T-helper 1 cell treated with Interleukin-12 subunit alpha and Interleukin-12 subunit beta and Interleukin-4 antibody, amounts not matched to agents 30 ng/mL and 1 ng/mL, for 36 hours (primary cell): ENCODE results near the gene APOE. TPM values are rescaled to one million over a fixed set of nuclear protein-coding genes. Genes with fewer than 3 reads are reported as not detected.

ENCODE experiments used
- intact Hi-C: fragments of 100-400 bp; cut with micrococcal nuclease; formaldehyde crosslinking; loops from one replicate; pipeline ENCODE4 v1.15.1; 2024
- total RNA-seq: library from RNA; stranded (reverse); gene quantifications from 2 replicates; pipeline ENCODE4 v1.2.3, GENCODE V29; 2022

APOE gene
- total RNA-seq, 1 donor from 2014 or later, result 0.39 TPM

GRCh38 chr19:44883922-44884321 is 21.7 kb upstream of the APOE start:
- intact Hi-C loops, result loop anchor here (10.0 kb wide), 1 partner anchor 949 kb away; the partner anchor contains the start of gene ZNF45

- intact Hi-C loops, result loop anchor here (10.0 kb wide), 1 partner anchor 950 kb away; the partner anchor contains the start of gene ZNF45
Observed at GRCh38 chr19:44884566-44884965, 21.0 kb upstream of the APOE start.

- intact Hi-C loops, result loop anchor here (10.0 kb wide), 1 partner anchor 951 kb away; the partner anchor contains the start of gene ZNF45
Observed at GRCh38 chr19:44886141-44886540, 19.5 kb upstream of the APOE start.

- intact Hi-C loops, result loop anchor here (10.0 kb wide), 1 partner anchor 953 kb away; the partner anchor contains the start of gene ZNF45
Observed at GRCh38 chr19:44887648-44888047, 17.9 kb upstream of the APOE start.

GRCh38 chr19:44888335-44888734 is 17.3 kb upstream of the APOE start:
- intact Hi-C loops, result loop anchor here (10.0 kb wide), 1 partner anchor 954 kb away; the partner anchor contains the start of gene ZNF45

GRCh38 chr19:44889830-44890365 is 15.7 kb upstream of the APOE start:
- intact Hi-C loops, result loop anchor here (1.0 to 10.0 kb wide), 21 partner anchors 13 to 1294 kb away; partner anchors contain the start of genes BCL3, BLOC1S3, CLASRP and CLPTM1

GRCh38 chr19:44890366-44891015 is 15.1 kb upstream of the APOE start:
- intact Hi-C loops, result loop anchor here (1.0 to 10.0 kb wide), 20 partner anchors 13 to 1294 kb away; partner anchors contain the start of genes BCL3, BLOC1S3, CLASRP and CLPTM1

- intact Hi-C loops, result loop anchor here (2.0 to 10.0 kb wide), 4 partner anchors 148 to 1136 kb away; partner anchors contain the start of genes CLASRP, SMG9 and VASP
Observed at GRCh38 chr19:44891016-44891882, 14.3 kb upstream of the APOE start, which contains the start of gene TOMM40. TSS of gene TOMM40 (plus strand) at chr19:44891254. CDS start at chr19:44891416, 162 bp downstream.

- intact Hi-C loops, result loop anchor here (10.0 kb wide), 1 partner anchor 1138 kb away; the partner anchor contains the start of gene SMG9
Observed at GRCh38 chr19:44892932-44893331, 12.7 kb upstream of the APOE start.

GRCh38 chr19:44893332-44894051 is 12.1 kb upstream of the APOE start:
- intact Hi-C loops, result loop anchor here (10.0 kb wide), 1 partner anchor 1139 kb away; the partner anchor contains the start of gene SMG9

GRCh38 chr19:44894052-44894400 is 11.6 kb upstream of the APOE start:
- intact Hi-C loops, result loop anchor here (10.0 kb wide), 1 partner anchor 1139 kb away; the partner anchor contains the start of gene SMG9

- intact Hi-C loops, result loop anchor here (10.0 kb wide), 1 partner anchor 1140 kb away; the partner anchor contains the start of gene SMG9
Observed at GRCh38 chr19:44894946-44895345, 10.7 kb upstream of the APOE start.

- intact Hi-C loops, result loop anchor here (10.0 kb wide), 1 partner anchor 1143 kb away; the partner anchor contains the start of gene SMG9
Observed at GRCh38 chr19:44897835-44898234, 7.8 kb upstream of the APOE start.

- intact Hi-C loops, result no loop called here
Observed at GRCh38 chr19:44900328-44901244, 5.0 kb upstream of the APOE start.

GRCh38 chr19:44903216-44903601 is 2.4 kb upstream of the APOE start:
- intact Hi-C loops, result loop anchor here (1.0 kb wide), 3 partner anchors 13 to 156 kb away; no protein-coding TSS in a partner anchor

- intact Hi-C loops, result loop anchor here (1.0 kb wide), 3 partner anchors 14 to 155 kb away; no protein-coding TSS in a partner anchor
Observed at GRCh38 chr19:44903602-44904425, 1.8 kb upstream of the APOE start.

GRCh38 chr19:44904426-44904994 is 1.1 kb upstream of the APOE start:
- intact Hi-C loops, result no loop called here

GRCh38 chr19:44907613-44908012 is 2.0 kb downstream of the APOE start:
- intact Hi-C loops, result loop anchor here (1.0 kb wide), 1 partner anchor 8 kb away; no protein-coding TSS in a partner anchor
